CD4-positive, alpha-beta T cell treated with Interleukin-10 for 1 hour (primary cell): ENCODE measurements around the gene LOXL1.
A peak's percentile ranks its signal among the peaks of the same experiment; 100 is the strongest.

ENCODE experiments used
- DNase-seq: peaks from one replicate; pipeline ENCODE4 v3.0.0-alpha.2; 2020

The LOXL1 gene

DNA sequence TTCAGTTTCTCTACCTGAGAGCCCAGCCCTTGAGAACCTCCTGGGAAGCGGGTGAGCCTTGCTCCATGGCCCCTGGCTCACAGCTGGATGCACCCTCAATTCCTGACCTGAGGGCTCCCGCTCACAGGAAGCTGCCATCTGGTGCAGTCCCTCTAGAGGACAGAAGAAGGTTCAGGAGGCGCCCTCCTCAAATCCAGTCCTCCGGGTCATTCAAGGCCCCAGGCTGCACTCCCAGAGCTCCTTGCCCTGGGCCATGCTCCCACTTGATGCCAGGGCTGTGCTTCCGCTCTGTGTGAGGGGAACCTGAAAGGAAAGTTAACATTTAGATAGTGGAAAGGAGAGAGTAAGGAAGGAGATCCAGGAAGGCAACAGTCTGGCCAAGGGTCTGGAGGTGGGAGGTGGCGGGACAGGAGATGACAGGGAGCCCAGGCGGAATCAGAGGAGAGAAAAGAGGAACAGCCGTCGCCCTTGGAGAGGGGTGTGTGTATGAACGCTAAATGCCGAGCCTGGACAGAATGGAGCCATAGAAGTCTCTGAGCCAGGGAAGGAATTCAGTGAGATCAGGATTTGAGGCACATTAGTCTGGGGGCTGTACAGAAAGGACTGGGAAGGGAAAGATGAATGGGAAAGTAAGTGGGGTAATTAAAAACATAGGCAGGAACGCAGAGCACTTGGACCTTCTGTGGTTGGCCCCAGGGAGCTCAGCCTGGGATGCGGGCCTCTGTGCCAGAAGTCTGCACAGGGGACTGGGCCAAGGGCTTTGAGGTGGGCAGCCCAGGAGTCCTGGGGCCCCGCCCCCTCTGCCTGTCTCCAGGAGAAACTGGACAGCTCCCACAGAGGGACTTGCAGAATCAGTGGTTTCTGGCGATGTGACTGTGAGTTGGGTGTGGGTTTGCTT is 26.8 kb upstream of the LOXL1 start:
- DNase-seq = no peak

DNA sequence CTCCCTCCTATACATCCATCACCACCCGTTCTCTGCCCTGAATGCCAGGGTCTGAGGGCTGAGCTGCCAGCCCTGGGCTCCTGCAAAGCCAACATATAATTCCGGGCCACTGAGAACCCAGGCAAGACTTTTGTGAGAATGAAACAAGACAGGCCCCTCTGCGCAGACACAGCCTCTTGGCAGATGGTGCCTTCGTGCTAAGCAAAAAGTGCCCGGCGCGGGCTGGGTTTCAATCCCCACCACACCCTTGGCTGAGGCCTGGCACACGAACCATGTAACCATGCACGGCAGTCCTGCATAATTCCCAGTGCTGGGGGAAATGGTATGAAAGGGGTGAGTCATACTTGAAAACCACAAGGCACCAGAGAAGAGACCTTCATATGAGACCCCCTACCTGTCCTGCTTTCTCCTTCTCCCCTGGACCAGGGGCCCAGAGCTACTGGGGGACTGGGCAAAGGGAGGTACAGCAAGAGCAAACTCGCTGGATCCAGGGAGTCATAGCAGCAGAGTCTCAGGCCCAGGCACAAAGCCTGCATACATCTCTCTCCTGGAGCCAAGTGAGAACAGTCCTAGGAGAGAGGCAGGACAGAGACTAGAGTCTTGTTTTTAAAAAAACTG is 26.1 kb upstream of the LOXL1 start:
- no peak for DNase-seq

DNA sequence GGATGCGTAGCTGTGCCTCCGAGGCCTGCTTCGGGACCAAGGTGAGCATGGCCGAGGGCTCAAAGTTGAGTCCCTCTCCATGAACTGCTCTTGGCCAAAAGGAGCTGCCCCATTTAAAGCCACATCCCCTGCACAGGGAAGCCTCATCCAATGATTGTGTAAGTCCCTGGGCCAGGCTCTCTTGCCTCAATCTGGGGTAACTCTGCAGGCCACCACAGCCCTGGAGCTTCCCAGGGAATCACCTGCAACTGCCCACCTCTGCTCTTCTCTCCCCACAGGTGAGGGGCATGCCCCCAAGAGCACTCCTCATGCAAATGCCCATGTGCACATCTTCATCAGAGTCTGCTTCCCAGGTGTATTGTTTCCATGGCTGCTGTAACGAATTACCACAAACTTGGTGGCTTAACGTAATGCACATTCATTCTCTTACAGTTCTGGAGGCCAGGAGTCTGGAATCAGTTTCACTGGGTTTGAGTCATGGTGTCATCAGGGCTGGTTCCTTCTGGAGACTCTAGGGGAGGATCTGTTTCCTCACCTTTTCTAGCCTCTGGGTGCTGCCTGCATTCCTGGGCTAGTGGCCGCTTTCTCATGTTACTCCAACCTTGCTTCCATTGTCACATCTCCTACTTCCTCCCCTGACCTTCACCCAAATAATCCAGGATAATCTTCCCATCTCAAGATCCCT is 25.0 kb upstream of the LOXL1 start:
- DNase-seq = no peak

DNA sequence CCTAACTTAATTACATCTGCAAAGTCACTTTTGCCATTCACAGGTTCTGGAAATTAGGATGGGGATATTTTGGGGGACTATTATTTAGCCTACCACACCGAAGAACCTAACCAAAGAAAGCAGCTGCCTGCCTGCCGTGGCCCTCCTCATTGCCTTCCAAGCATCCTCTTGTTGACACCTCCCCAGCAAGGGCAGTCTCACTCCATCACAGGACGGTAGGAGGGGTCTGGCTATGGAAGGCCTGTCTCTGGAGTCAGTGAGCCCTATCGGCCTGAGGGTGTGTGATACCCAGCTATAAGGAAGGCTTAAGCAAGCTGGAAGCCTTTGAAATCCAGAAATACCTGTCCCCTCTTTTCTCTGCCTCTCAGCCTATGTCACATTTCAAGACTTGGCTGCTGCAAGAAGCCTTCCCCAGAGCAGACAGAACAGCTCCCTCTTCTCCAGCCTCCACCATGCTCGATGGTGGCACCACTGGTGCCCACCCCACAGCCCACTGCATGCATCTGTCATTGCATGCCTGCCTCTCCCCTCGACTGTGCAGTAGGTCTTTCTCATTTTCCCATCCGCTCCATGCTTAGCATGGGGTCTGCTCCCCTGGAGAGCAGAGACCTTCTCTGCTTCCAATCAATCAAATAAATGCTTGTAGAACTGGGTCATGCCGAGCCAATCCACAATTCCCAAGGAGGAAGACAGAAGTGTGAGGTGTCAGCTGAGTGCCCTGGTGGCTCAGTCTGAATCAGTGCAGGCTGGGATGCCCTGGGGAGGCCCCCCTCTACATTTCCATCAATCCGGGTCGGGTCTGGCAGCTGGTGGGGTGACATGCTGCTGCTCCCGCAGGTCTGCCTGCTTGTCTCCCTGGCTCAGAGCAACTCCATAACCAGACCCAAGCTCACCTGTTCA is 23.9 kb upstream of the LOXL1 start:
- no peak for DNase-seq

DNA sequence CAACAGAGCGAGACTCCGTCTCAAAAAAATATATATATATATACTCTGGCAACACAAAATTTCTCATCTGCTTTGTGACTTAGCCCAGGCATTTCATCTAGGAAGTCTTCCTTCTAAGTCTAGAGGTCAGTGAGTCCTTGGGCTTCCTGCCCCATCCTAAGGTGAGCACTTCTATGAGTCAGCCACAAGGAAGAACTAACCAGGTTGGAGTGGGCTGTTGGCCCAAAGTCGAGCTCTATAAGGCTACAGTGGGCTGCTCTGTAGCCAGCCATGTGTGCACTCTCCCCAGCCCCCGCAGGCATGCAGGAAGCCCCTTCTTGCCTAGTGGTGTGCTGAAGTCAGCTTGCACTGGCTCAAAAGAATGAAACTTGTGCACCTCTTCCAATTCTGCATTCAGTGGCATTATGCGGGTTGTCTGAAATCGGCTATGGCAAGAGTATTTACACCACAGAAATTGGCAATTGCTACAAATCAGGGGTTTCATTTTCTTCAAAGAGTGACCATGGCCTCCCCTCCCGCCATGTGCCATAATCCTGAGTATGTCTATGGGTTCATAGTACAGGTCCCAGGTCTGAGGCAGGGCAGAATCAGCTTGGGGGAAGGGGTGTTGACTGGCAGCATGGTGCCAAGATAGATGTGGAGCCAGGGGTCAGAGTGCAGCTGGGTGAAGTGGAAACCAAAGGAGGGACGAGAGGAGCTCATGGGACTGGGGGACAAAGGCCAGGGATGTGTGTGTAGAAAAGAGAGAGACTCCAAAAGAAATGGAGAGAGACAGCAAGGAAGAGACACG is 22.0 kb upstream of the LOXL1 start:
- no peak for DNase-seq

- no peak for DNase-seq
Observed at GRCh38 chr15:73905225-73905827, 20.9 kb upstream of the LOXL1 start.

DNA sequence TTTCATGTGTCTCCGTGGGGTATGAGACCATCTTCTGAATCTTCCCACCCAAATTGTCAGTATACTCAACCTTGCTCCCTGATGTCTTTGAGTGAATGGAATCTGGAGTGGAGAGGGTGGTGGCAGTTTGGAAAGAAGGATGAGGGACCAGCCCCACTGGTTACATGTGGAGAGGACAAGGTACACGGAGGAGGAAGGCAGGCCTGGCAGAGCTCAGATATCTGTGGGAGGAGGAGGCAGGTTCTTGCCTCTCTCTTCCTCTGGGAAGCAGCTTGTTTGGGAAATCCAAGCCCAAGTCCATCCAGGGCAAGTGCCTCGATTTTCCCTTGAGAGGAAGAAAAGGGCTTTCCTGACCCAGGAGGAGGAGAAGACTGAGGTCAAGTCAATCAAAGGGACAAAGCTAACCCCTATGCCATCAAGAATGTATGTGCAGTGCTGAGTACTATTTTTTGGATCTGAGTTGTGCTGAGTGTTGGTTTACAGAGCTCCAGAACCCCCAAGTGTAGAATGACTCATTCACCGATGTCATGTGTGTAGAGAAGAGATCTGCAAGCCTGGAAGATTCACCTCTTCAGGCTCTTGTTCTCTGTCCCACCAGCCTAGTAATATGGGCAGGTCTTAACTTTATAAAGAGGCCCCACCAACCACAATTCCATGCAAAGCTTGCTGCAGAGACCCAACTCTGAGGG is 19.8 kb upstream of the LOXL1 start:
- DNase-seq = no peak

DNA sequence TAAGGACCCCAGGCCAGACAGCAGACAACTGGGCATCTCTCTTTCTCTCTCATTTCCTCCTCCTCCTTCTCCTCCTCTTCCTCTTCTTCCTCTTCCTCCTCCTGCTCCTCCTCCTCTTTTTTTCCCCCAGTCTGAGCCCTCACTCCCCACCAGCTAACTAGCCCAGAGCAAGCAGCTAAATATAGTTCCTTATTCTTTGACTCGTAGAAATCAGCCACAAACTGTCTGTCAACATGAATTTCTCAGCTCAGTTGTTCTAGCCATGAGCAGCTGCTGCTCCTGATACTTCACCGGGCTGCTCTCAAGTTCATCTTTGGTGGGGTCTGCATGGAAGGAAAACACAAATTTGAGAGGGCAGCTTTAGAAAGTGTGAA is 19.2 kb upstream of the LOXL1 start:
- DNase-seq = no peak

- DNase-seq = peak; percentile 72
Observed at GRCh38 chr15:73908030-73908821, 18.0 kb upstream of the LOXL1 start.

DNA sequence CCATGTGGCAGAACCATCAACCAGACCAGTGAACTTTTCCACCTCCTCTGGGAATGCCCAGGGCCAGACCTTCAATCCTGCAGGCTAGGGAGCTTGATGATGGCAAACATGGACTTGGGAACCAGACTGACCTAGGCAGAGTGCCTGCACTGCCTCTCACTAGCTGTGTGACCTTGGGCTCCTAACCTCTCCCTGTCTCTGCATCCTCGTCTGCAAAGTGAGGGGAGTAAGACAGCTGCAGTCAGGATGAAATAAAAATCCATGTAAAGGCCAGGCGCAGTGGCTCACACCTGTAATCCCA is 17.5 kb upstream of the LOXL1 start:
- DNase-seq = no peak

DNA sequence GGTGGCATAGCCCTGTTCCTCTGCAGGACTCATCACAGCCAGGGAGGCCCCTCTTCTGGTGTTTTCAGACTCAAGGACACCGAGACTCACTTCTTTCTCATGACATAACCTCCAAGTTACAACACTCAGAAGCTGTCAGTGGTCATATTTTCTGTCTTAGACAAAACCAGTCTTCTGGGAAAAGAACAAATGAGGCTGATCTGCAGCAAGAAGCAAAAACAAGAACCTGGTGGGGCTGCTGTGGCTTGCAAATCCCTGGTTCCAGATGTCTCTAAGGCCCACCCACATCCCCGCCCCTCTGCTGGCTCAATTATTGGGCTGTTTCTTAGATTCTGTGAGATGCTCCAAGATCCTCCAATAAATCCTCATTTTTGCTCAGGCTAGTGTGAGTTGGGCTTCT is 16.6 kb upstream of the LOXL1 start:
- no peak for DNase-seq

DNA sequence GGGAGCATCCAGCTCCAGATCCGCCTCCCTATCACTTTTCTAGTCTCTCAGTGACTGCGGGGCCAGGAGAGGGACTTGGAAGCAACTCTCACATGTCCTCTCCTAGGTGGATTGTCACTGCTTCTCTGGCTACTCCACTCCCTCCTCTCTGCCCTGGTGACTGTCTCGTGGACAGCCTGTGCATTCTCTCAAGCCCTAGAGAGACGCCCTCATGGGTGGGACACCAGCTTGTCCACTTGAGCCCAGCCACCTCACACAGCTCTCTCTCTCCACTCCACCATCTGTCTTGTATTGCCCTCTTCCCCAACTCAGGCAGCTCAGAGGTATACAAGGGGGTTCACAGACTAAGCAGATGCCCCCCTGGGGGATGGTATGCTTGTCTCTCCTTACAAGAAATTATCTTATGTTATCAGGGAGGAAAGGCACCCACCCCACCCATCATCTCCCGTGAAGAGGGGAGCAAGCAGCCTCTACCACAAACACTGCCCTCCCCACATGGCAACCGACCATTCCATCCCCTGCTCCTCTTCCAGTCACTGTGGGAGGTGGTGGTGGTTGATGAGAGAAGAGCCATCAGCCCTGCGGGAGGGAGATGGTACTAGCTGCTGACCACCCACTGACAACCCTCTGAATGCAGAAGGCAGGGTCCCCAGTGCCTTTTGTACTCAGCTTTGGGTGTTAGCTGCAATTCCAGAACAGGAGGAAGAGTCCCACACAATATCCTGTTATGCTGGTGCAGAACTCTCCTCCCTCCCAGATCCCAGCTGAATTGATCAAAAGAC is 15.5 kb upstream of the LOXL1 start:
- no peak for DNase-seq

- DNase-seq = no peak
Observed at GRCh38 chr15:73912030-73912596, 14.1 kb upstream of the LOXL1 start.

DNA sequence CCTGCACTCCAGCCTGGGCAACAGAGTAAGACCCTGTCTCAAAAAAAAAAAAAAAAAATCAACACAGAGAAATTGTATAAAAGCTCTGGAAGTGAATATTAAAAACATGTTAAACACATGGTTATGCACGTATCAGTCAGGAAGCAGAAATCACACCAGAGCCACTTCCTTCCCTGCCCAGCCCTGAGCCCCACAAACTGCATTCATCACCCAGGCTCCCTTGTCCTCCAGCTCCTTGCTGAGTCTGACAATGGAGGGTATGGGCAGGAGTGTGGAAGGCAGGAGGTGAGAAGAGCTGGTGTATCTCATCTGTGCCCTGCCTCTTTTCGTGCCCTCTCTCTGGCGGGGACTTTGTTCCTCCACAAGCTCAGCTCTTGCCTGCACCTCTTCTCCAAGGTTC is 12.1 kb upstream of the LOXL1 start:
- no peak for DNase-seq

DNA sequence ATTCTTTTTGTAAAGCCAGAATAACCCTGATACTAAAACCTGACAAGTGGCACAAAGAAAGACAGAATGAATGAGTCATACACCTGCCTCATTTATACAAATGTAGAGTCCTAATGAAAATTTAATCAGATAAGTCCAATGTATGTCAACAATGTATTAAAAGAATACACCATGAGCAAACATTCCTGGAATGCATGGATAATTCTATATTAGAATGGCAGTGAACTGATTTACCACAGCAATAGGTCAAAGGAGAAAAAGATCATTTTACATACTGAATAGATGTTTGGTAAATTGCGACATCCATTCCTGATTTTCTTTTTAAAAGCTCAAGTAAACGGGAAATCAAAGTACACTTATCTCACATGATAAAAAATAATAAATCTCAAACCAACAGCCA is 11.2 kb upstream of the LOXL1 start:
- no peak for DNase-seq

DNA sequence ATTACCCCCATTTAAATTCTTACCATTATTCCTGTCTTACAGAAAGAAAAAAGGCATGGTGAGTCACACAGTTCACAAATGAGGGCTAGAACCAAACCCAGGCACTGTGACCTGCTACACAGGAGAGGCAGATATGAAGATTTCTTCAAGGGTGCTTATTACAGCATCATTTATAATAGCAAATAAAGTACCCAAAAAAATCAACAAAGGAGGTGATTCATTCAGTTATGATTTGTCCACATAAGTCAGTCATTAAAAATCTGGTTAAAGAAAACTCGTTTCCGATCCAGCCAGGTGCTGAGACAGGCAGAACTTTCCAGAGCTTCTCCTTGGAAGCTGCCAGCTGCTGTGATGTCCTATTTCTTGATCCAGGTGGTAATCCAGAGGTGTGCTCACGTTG is 7.5 kb upstream of the LOXL1 start:
- no peak for DNase-seq

DNA sequence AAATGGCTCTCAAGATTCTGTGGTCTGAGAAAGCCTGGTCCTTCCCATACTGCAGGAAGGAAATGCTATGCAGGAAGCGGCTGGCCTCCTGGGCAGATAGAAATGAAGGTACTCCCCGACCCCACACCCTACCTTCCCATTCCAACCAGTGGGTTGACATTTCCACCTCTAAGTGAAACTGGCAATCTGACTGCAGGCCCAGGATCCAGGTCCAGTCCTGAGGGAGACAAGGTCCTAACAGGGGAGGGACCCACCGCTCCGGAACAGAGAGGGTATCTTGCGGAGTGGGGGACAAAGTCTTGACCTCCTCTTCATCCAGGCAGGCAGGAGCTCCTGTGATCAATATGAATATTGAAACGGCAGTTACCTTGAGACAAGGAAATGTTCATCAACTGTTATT is 6.6 kb upstream of the LOXL1 start:
- DNase-seq = no peak

- DNase-seq = no peak
Observed at GRCh38 chr15:73921254-73921925, 4.9 kb upstream of the LOXL1 start.
